HuH-7 (cell line): ENCODE data around the gene CTNNBL1.

Experiments
- DNase-seq: peaks from one replicate; pipeline ENCODE4 v3.0.0; 2011; ENCODE audit warnings: low spot score

CTNNBL1 gene

DNA sequence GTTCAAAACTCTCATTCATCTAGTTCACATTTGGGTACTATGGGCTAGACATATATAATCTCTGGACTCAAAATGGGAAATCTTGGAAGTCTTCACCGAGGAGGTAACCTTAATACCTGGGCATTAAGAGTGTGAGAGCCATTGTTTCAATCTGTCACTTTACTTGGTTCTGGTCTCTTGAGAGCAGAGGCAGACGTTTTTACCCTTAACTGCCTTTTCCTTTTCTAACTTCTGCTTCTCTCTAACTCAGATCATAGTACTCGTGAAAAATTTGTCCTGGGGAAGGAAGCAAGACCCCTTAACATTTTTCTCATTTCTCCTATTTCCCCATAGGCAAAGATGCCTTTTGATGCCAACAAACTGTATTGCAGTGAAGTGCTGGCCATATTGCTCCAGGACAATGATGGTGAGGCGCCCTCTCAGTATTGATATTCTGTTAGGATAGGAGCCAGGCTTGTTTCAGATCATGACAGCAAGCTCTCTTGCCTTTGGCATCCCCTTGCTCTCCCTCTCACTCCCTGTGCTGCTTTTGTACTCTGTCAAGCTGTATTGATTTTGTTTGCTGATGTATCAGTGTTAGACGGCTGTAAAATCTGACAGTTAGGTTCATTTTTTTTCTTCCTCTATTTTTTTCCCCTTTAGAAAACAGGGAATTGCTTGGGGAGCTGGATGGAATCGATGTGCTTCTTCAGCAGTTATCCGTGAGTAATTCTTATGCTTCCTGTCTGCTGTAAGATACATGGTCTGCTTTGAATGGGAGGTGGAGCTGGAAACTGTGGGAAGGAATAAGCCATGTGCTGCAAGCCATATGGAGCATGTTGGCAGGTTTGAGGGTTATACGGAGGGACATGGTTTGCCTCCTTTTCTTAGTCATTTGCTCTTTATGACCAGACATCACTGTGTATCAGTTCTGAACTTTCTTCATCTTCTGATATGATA, 83.5 kb downstream of the CTNNBL1 start:
- DNase-seq, result no peak

DNA sequence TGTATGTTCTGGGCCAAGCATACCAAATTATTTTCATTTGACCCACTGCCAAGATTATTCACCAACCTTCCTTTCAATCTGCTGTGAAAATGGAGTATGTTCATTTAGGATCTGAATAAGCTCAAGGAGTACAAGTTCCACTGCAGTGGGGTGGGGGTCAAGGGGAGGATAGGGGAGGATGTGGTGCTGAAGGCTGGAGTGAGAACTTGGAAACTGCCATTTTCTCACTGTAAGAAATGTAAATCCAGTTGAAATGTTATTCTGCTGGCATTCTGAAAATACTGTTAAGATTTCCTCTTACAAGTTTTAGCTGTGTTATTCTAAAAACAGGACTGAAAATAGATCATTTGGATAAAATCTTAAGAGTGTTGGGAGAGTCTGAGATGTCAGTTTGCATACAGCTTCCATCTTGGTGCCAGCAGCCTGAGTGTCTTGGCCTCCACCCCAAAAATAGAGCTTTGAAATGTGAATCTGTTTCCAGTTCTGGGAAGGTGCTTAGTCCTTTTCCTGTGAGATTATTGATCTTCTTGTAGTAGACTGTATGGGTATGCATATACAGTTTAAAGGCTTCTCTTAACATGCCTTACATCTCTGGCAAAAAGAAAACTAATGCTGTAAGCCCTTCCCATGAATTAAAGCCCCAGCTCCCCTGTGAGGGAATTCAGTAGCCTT, 84.3 kb downstream of the CTNNBL1 start:
- no peak for DNase-seq

DNA sequence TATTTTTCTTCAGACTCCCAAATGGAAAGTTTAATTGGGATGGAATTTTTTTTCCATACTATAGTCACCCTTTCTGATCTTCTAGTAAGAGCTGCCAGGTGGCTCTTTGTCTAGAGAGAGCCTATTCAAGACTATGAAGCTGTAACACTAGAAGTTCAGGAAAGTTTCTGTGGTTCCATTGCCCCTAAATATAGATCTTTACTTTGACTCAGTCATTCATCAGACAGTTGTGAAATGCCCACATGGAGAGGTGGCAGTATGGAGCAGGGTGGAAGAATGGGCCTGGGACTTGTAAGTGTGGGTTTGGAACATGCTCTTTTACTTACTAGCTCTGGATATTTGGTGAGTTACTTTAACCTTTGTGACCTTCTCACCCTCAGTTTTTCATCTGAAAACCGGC, 87.8 kb downstream of the CTNNBL1 start:
- DNase-seq, result no peak

DNA sequence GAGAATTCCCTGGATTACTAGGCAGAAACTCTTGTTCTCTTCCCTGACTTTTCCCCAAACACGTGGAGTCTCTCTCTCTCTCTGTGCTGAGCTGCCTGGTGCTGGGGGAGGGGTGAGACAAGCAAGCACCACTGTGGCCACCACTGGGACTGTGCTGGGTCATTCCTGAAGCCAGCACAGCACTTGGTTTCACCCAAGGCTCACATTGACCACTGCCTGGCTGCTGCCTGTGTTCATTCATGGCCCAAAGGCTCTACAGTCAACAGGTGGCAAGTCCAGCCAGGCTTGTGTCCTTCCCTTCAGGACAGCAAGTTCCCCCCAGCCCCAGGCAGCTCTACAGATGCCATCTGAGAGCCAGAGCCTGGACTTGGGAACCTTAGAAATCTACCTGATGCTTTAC, 92.2 kb downstream of the CTNNBL1 start:
- no peak for DNase-seq

DNA sequence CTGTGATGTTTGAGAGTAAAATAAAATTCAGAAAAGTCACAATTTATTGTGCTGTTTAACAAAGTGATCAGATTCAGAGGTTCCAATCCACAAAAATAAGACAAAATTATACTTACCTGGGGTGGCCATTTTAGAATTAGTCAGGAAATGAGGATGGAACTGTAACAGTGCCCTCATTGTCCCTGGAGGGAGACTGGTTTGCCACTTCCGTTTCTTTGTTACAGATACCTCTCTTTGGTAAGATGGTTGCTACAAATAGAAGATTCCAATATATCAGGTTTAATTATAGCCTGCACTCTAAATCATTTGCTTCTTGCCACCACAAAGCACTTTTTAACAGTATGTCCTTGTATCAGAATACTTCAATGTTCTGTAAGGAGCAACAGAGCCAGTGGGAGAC, 95.6 kb downstream of the CTNNBL1 start:
- no peak for DNase-seq

DNA sequence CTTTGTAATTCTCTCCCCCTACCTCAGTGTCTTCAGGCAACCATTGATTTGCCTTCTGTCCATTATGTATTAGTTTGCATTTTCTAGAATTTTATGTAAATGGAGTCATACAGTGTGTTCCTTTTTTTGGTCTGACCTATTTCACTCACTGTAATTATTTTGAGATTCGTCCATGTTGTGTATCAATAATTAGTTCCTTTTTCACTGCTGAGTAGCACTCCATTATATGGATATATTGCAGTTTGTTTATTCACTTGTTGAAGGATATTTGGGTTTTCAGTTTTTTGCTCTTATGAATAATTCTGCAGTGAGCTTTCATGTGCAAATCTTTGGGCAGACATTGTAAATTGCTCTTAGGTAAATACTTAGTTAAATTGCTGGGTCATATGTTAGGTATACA, 97.1 kb downstream of the CTNNBL1 start:
- no peak for DNase-seq

DNA sequence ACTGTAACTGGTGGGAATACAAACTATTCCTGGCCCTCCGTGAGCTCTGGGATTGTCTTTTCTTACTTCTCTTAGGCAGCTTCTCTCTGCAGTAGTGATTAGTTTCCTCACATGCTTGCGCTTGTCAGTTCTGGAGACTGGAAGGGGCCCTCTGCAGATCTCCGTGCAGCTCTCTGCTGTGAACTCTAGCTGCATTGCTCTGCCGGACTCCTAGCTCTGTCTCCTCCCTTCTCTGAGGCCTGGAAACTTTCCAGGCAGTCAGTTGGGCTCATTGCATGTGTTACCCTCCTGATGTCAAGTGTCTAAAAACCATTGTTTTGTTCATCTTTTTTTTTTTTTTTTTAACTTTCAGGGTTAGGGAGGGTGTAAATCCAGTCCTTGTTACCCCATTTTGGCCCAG, 102.3 kb downstream of the CTNNBL1 start:
- no peak for DNase-seq

DNA sequence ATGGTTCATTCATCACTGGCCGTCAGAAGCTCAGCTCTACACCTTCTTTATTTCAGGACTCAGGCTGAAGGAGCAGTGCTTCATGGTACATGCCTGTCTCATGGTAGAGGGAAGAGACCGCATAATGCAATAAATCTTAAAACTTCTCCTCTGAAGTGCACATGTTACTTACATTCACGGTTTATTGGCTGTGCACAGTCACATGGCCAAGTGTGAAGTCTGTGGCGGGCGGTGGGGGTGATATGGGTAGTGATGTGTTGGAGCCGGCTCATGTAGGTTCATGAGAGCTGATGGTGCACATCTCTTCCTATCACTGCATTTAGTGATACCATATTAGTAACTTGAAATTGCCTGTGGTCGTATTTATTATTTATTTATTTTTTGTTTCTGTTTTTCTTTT, 102.9 kb downstream of the CTNNBL1 start:
- DNase-seq, result no peak

DNA sequence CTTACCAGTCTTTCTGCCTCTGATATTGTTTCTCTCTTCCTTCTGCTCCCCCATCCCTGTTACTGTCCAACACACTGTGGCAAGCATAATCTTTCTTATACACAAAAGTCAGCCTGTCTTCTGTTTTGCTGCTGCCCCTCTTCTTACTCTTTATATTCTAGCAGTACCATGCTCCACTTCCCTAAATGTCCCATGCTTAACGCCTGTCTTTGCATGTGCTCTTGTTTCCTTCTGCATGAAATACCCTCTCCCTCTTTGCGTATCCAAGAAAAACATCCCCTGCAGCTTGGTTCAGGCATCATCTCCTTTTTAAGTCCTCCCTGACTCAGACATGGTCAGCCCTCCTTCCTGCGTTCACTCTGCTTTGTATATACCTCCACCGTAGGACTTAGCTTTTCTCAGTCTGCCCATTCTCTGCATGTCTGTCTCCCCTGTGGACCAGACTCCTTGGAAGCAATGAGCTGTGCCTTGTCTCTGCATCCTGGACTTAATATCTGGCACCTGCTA, 103.9 kb downstream of the CTNNBL1 start:
- DNase-seq, result no peak

DNA sequence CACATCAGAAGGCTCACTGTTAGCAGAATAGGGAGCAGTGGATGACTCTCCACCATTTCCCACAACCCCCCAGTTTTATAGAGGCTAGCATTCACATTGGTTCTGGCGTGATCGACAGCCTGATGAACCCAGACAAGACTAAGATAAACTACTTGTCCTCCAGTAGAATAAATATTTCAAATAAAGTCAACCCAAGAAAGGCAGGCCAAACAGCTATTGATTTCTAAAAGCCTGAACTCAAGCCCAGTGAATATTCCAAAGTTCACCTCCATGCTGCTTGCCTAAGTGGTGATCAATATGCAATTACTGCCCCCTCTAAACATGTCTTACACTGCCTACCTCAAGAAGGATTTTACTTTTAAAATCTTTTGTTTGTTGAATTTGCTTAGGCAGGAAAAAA, 104.5 kb downstream of the CTNNBL1 start:
- no peak for DNase-seq

DNA sequence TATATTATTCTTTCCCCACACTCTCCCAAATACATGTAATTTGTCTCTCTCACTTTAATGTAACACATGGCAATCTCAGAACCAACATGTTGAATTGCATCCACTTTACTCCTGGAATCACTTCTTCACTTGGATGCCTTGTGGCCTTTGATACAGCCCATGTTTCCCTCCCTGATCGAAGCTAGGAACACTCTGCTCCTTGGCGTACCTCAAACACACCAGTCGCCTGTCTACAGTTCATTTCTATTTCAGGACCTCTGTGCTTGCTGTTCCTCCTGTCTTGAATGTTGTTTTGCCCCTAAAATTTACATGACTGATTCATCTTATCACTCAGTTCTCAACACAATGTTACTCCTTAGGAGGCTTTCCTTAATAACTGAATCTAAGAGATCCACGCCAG, 106.8 kb downstream of the CTNNBL1 start:
- DNase-seq, result no peak

DNA sequence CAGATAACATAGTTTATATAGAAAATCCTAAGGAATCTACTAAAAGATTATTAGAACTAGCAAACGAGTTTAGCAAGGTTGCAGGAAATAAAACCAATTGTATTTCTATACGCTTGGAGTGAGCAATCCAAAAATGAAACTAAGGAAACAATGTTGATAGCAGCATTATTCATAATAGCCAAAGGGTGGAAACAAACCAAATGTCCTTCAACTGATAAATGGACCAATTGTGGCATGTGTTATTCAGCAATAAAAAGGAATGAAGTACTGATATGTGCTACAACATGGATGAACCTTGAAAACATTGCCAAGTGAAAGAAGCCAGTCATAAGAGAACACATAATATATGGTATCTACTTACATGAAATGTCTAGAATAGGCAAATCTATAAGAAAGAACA, 108.1 kb downstream of the CTNNBL1 start:
- DNase-seq, result no peak

DNA sequence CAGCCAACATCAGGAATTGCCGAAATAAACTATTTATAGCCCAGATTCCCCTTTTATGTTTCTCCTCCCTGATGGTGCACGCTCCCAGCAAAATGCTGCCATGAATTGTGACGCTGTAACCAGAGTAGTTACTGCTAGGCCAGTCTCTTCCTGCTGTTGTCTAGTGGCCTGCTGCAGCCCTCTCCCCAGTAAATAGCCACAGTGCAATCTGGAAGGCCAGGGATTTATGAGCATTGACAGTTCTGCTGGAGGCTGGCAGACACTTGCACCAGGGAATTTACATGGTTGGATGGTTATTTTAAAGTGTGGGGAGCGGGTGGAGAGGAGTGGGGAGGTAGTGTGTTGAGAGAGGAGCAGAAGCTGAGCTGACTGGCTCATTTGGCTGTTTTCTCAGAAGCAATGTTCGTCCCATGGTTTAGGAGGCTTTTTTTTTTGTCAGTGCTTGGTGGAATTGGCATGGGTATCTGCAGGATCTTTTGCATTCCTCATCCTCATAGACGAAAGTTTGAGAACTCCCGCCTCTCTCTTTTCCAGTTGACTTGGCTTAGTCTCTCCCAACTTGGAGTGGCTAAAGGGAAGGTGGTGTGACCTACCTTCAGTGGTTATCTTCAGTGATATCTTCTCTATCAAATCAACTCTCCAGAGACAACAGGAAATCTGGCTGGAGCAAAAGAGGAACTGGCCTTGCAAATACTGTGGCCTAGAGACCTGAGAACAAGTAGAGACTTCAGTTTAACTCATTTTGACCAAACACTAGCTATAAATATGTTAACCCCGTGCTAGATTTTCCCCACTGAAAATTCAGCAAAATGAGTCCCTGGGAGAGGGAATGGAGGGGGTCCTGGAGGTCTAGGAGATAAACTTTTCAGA, 109.8 kb downstream of the CTNNBL1 start:
- DNase-seq, result no peak

DNA sequence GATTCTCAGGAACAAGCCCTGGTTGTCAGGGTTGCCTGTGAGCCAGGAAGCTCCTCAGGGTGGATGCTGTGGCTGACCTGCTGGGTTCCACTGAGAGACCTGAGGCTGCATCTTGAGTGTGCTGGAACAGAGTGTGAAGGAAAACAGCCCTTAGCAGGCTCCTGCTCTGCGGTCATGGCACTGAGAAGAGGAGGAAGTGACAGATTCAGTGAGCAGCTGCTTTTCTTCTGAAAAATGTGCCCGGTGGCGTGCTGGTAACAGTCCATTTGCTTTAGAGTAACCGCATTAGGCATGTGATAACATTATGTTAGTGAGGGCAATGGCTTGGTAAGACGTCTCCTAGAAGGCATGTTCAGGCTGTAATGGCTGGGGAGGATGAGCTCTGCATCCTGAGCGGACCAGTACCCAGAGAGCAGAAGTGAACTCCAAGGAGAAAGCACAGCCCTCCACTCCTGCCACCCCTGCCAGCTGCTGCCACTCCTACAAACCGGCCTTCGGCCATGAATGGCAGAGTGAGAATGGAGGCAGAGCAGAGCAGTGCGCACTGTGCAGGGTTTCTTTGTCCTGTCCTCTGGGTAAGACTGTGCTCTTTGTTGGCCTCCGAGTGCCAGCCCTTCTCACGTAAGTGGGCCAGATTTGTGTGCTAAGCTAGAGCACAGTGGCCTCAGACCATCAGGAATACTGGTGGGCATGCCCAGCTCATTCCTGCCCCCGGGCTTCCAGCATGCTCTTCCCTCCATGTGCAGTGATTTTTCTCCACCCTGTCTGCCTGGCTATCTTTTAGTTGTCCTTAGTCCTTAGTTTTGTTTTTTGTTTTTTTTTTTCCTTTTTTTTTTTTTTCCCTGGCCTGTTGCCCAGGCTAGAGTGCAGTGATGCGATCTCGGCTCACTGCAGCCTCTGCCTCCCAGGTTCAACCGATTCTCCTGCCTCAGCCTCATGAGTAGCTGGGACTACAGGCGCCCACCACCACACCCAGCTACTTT, 111.0 kb downstream of the CTNNBL1 start:
- DNase-seq, result no peak

DNA sequence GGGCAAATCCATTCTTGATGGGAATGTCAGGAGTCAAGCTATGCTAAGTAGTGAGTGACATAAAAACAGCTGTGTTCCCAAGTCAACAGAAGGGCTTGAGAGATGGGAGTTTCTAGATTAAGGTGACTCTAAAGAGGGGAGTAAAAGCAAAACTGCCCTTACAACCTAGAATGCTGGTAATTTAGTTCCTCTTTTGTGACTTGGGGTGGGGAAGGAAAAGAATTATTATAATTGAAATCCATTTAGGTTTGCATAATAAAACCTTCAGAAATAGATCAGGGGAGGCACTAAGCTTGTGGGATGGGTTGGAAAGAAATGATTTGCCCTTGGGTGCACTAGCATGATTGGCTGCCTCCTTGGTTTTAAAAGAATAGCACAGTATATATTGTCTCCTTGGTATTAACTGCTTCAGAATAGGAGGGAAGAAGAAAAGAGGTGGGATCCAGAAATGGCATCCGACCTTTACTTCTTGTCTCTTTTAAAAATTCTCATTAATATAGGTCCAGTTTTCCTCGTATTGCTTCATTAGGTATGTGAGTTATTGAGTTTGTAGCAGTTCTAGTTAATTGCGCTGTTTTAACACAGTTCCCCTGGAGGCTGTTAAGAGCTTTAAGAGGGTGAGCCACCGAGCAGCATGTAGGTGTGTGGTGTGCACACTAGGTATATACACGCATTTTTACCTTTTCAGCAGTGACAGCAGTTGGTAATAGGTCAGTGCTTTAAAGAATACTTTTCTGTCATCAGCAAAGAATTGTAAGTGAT, 113.8 kb downstream of the CTNNBL1 start:
- no peak for DNase-seq

DNA sequence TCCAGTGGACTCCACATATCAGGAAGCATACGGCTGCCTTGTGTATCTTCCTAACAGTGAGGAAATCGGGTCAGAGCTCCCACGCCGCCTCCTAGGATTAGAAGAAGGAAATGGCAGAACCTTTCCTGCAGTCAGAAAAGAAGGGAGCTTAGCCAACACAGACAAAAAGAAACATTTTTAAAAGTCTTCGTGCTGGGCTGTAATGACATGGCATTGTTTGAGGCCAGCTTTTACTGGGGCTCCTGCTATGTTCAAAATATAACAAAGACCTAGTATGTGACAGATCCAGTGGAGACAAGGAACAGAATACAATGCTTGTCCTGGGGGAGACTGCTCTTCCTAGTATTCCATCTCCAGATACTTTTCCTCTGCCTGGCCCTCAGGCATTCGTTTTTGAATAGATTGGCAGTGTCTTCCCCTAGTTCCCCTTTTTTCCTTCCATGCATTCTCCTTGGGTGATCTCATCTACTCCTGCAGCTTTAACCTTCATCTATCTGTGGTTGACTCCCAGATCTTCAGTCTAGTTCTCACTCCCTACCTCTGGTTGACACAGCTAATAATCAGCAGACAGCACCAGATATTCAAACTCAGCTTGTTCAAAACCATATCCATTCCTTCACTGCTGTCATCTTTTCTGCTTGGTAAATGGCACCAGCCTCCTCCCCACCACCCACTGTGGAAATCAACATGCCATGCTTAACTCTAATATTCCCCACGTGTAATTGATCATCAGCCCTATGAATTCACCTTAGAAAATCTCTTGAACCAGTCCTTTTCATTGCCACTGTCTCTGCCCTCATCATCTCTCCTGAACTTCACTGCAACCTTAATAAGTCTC, 114.6 kb downstream of the CTNNBL1 start:
- DNase-seq, result no peak

DNA sequence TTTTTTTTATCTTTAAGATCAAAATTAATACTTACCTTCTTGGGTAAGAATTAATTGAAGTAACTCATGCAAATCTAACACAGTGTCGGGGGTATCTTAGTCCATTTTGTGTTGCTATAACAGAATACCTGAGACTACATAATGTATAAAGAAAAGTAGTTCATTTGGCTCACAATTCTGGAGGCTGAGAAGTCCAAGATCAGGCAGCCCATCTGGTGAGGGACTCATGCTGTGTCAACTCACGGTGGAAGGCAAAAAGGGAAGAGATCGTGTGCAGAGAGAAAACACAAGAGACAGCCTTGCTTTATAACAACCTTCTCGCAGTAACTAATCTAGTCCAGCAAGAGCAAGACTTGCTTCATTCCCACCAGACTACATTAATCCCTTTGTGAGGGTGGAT, 116.2 kb downstream of the CTNNBL1 start:
- DNase-seq, result no peak

DNA sequence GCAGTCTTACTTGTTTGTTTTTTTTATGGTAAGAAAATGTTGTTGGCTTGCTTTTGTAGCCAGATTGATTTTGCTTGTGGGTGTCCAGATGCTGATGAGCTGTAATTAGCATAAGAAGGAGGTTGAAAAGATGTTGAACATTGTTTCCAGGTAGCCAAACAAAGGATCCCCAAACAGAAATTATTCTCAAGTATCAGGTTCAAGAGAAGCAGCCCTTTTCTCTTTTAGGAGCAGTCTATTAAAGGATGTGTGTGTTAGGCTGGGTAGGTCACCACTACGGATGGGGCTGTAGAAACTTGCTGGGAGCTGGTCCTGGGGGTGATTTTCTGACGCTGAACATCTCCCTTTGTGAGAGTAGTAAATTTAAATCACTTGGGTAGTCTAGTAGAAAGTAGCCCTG, 122.2 kb downstream of the CTNNBL1 start:
- no peak for DNase-seq

DNA sequence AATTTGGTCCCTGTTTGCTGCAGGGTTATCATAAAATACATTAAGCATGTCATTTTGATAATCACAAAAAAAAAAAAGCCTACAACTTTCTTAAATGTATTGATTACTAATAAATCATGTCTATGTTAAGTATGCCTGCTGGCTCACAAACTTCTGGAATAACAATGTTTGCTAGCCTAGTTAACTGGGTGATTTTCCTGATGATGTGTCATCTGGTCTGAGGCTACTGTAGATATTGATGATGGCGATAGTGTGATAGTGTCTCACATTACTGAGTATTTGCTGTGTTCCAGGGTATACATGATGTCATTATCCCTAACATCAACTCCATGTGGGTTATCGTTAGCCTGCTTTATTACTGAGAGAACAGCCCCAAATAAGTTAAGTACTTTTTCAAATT, 122.9 kb downstream of the CTNNBL1 start:
- DNase-seq, result no peak
